Measurements from ENCODE around the gene IL1B. TPM values are rescaled to one million over a fixed set of nuclear protein-coding genes. Genes with fewer than 3 reads are reported as not detected.

The IL1B gene
- total and polyA plus RNA-seq, 5 donors from 2014 or later: 1.3 TPM; not detected in 4

- Histone ChIP-seq H3K27me3 (ENCODE audit: control insufficient read depth, insufficient read depth, low read length) (no peaks in the 10 kb centered on the region), H3K9me3 (ENCODE audit: control insufficient read depth in 2 of 2, low read length in 2 of 2) (no peaks in the 10 kb centered on the region), H3K36me3 (ENCODE audit: control insufficient read depth, insufficient read depth, low read length) (no peaks in the 10 kb centered on the region), H3K4me3 (ENCODE audit: low read depth, low read length) (no peak overlapping the region), H3K27ac (ENCODE audit: insufficient read depth, low read length, poor library complexity, severe bottlenecking) (no peak overlapping the region), H3K4me1 (ENCODE audit: control insufficient read depth, insufficient read depth, low read length, poor library complexity, severe bottlenecking) (peaks cover 9% of the 10 kb centered on the region)
- DNase-seq (no peak), ATAC-seq (ENCODE audit: low read depth in 2 of 2) (no peak)
- Mint-ChIP-seq H3K27me3 (no peaks in the 10 kb centered on the region), H3K9me3 (no peaks in the 10 kb centered on the region), H3K4me1 (peaks cover 7 to 15% (median 12%) of the 10 kb centered on the region in 4 donors), H3K4me3 (no peak overlapping the region), H3K27ac (no peak overlapping the region), H3K36me3 (peaks cover 4% of the 10 kb centered on the region)
Observed at GRCh38 chr2:112825706-112826105, 10.9 kb downstream of the IL1B start.

- peaks cover 7 to 15% (median 12%) of the 10 kb centered on the region in 4 donors for H3K4me1 Mint-ChIP-seq
- DNase-seq (no peak), ATAC-seq (ENCODE audit: low read depth in 2 of 2) (no peak)
- no peaks in the 10 kb centered on the region for H3K27me3 Mint-ChIP-seq
- Histone ChIP-seq H3K27me3 (ENCODE audit: control insufficient read depth, insufficient read depth, low read length) (no peaks in the 10 kb centered on the region), H3K4me1 (ENCODE audit: control insufficient read depth, insufficient read depth, low read length, poor library complexity, severe bottlenecking) (peaks cover 9% of the 10 kb centered on the region), H3K27ac (ENCODE audit: insufficient read depth, low read length, poor library complexity, severe bottlenecking) (no peak overlapping the region), H3K9me3 (ENCODE audit: control insufficient read depth in 2 of 2, low read length in 2 of 2) (no peaks in the 10 kb centered on the region), H3K4me3 (ENCODE audit: low read depth, low read length) (no peak overlapping the region), H3K36me3 (ENCODE audit: control insufficient read depth, insufficient read depth, low read length) (no peaks in the 10 kb centered on the region)
- H3K27ac Mint-ChIP-seq: peak overlapping the region in 1 of 3 donors; percentile 60
- H3K9me3 Mint-ChIP-seq: no peaks in the 10 kb centered on the region
- H3K36me3 Mint-ChIP-seq: peaks cover 4% of the 10 kb centered on the region
- H3K4me3 Mint-ChIP-seq: no peak overlapping the region
Observed at GRCh38 chr2:112824694-112825085, 11.9 kb downstream of the IL1B start.

GRCh38 chr2:112821682-112822081 lies 14.9 kb downstream of the IL1B start:
- Histone ChIP-seq H3K36me3 (ENCODE audit: control insufficient read depth, insufficient read depth, low read length) (no peaks in the 10 kb centered on the region), H3K4me1 (ENCODE audit: control insufficient read depth, insufficient read depth, low read length, poor library complexity, severe bottlenecking) (peaks cover 9% of the 10 kb centered on the region), H3K27ac (ENCODE audit: insufficient read depth, low read length, poor library complexity, severe bottlenecking) (no peak overlapping the region), H3K27me3 (ENCODE audit: control insufficient read depth, insufficient read depth, low read length) (no peaks in the 10 kb centered on the region), H3K9me3 (ENCODE audit: control insufficient read depth in 2 of 2, low read length in 2 of 2) (no peaks in the 10 kb centered on the region), H3K4me3 (ENCODE audit: low read depth, low read length) (no peak overlapping the region)
- no peak overlapping the region for H3K27ac Mint-ChIP-seq
- H3K9me3 Mint-ChIP-seq: no peaks in the 10 kb centered on the region
- peaks cover 7 to 15% (median 11%) of the 10 kb centered on the region in 4 donors for H3K4me1 Mint-ChIP-seq
- ATAC-seq (ENCODE audit: low read depth in 2 of 2): peak in 1 of 2 donors; percentile 59
- no peak overlapping the region for H3K4me3 Mint-ChIP-seq
- no peaks in the 10 kb centered on the region for H3K27me3 Mint-ChIP-seq
- peak in 1 of 3 donors; percentile 61 for DNase-seq
- H3K36me3 Mint-ChIP-seq: peaks cover 4% of the 10 kb centered on the region

GRCh38 chr2:112821142-112821541 lies 15.4 kb downstream of the IL1B start:
- Histone ChIP-seq H3K4me1 (ENCODE audit: control insufficient read depth, insufficient read depth, low read length, poor library complexity, severe bottlenecking) (peaks cover 9% of the 10 kb centered on the region), H3K4me3 (ENCODE audit: low read depth, low read length) (no peak overlapping the region), H3K27ac (ENCODE audit: insufficient read depth, low read length, poor library complexity, severe bottlenecking) (no peak overlapping the region), H3K9me3 (ENCODE audit: control insufficient read depth in 2 of 2, low read length in 2 of 2) (no peaks in the 10 kb centered on the region), H3K27me3 (ENCODE audit: control insufficient read depth, insufficient read depth, low read length) (no peaks in the 10 kb centered on the region), H3K36me3 (ENCODE audit: control insufficient read depth, insufficient read depth, low read length) (no peaks in the 10 kb centered on the region)
- H3K27me3 Mint-ChIP-seq: no peaks in the 10 kb centered on the region
- no peak overlapping the region for H3K27ac Mint-ChIP-seq
- H3K36me3 Mint-ChIP-seq: peaks cover 4% of the 10 kb centered on the region
- H3K4me1 Mint-ChIP-seq: peaks cover 7 to 15% (median 11%) of the 10 kb centered on the region in 4 donors
- DNase-seq (peak in 1 of 3 donors; percentile 47), ATAC-seq (ENCODE audit: low read depth in 2 of 2) (no peak)
- no peaks in the 10 kb centered on the region for H3K9me3 Mint-ChIP-seq
- no peak overlapping the region for H3K4me3 Mint-ChIP-seq

GRCh38 chr2:112820343-112820742 lies 16.2 kb downstream of the IL1B start:
- Histone ChIP-seq H3K36me3 (ENCODE audit: control insufficient read depth, insufficient read depth, low read length) (no peaks in the 10 kb centered on the region), H3K9me3 (ENCODE audit: control insufficient read depth in 2 of 2, low read length in 2 of 2) (no peaks in the 10 kb centered on the region), H3K4me1 (ENCODE audit: control insufficient read depth, insufficient read depth, low read length, poor library complexity, severe bottlenecking) (peaks cover 9% of the 10 kb centered on the region), H3K4me3 (ENCODE audit: low read depth, low read length) (no peak overlapping the region), H3K27ac (ENCODE audit: insufficient read depth, low read length, poor library complexity, severe bottlenecking) (no peak overlapping the region), H3K27me3 (ENCODE audit: control insufficient read depth, insufficient read depth, low read length) (no peaks in the 10 kb centered on the region)
- no peak for ATAC-seq (ENCODE audit: low read depth in 2 of 2)
- Mint-ChIP-seq H3K27ac (no peak overlapping the region), H3K27me3 (no peaks in the 10 kb centered on the region), H3K36me3 (peaks cover 4% of the 10 kb centered on the region), H3K4me1 (peaks cover 7 to 15% (median 11%) of the 10 kb centered on the region in 4 donors), H3K4me3 (no peak overlapping the region), H3K9me3 (no peaks in the 10 kb centered on the region)
- no peak for DNase-seq

- no peak overlapping the region for H3K27ac ChIP-seq (ENCODE audit: insufficient read depth, low read length, poor library complexity, severe bottlenecking)
- H3K4me1 ChIP-seq (ENCODE audit: control insufficient read depth, insufficient read depth, low read length, poor library complexity, severe bottlenecking): peaks cover 9% of the 10 kb centered on the region
- peaks cover 4% of the 10 kb centered on the region for H3K36me3 Mint-ChIP-seq
- no peak overlapping the region for H3K4me3 Mint-ChIP-seq
- no peak overlapping the region for H3K4me3 ChIP-seq (ENCODE audit: low read depth, low read length)
- H3K9me3 Mint-ChIP-seq: no peaks in the 10 kb centered on the region
- H3K27me3 Mint-ChIP-seq: no peaks in the 10 kb centered on the region
- DNase-seq (no peak), ATAC-seq (ENCODE audit: low read depth in 2 of 2) (no peak)
- peaks cover 7 to 20% (median 11%) of the 10 kb centered on the region in 4 donors for H3K4me1 Mint-ChIP-seq
- H3K27ac Mint-ChIP-seq: no peak overlapping the region
- H3K27me3 ChIP-seq (ENCODE audit: control insufficient read depth, insufficient read depth, low read length): no peaks in the 10 kb centered on the region
- H3K36me3 ChIP-seq (ENCODE audit: control insufficient read depth, insufficient read depth, low read length): no peaks in the 10 kb centered on the region
- H3K9me3 ChIP-seq (ENCODE audit: control insufficient read depth in 2 of 2, low read length in 2 of 2): no peaks in the 10 kb centered on the region
Observed at GRCh38 chr2:112819081-112819480, 17.5 kb downstream of the IL1B start.

GRCh38 chr2:112818094-112818902 lies 18.3 kb downstream of the IL1B start:
- no peaks in the 10 kb centered on the region for H3K9me3 ChIP-seq (ENCODE audit: control insufficient read depth in 2 of 2, low read length in 2 of 2)
- no peaks in the 10 kb centered on the region for H3K36me3 ChIP-seq (ENCODE audit: control insufficient read depth, insufficient read depth, low read length)
- no peak for DNase-seq
- H3K4me3 ChIP-seq (ENCODE audit: low read depth, low read length): no peak overlapping the region
- H3K27me3 ChIP-seq (ENCODE audit: control insufficient read depth, insufficient read depth, low read length): no peaks in the 10 kb centered on the region
- ATAC-seq (ENCODE audit: low read depth in 2 of 2): no peak
- Mint-ChIP-seq H3K4me3 (no peak overlapping the region), H3K27ac (no peak overlapping the region), H3K27me3 (peaks cover 2% of the 10 kb centered on the region), H3K9me3 (no peaks in the 10 kb centered on the region), H3K36me3 (peaks cover 3% of the 10 kb centered on the region), H3K4me1 (peaks cover 7 to 21% (median 13%) of the 10 kb centered on the region in 4 donors)
- H3K27ac ChIP-seq (ENCODE audit: insufficient read depth, low read length, poor library complexity, severe bottlenecking): no peak overlapping the region
- peaks cover 9% of the 10 kb centered on the region for H3K4me1 ChIP-seq (ENCODE audit: control insufficient read depth, insufficient read depth, low read length, poor library complexity, severe bottlenecking)
